GM23248 (cell line): ENCODE data around the gene TSSC4. TPM values are rescaled to one million over a fixed set of nuclear protein-coding genes. Genes with fewer than 3 reads are reported as not detected.

Source experiments
- DNase-seq: peaks from one replicate; pipeline ENCODE4 v3.0.0-alpha.2; 2015
- H2AFZ ChIP-seq: fragments of 200-600 bp; sonication (generic); 2 replicates; pipeline ENCODE4 v1.6.1; 2016; ENCODE audit warnings: antibody characterized with exemption
- H3F3A ChIP-seq: fragments of 200-600 bp; sonication (generic); 2 replicates; pipeline ENCODE4 v1.6.1; 2016; ENCODE audit warnings: mild to moderate bottlenecking, antibody characterized with exemption, mixed run types; ENCODE audit not compliant: insufficient read depth
- H3K27ac ChIP-seq: fragments of 200-600 bp; sonication (generic); 2 replicates; pipeline ENCODE4 v1.5.1; 2016; ENCODE audit warnings: mild to moderate bottlenecking
- H3K27me3 ChIP-seq: fragments of 200-600 bp; sonication (generic); replicated peaks from 2 replicates; pipeline ENCODE4 v1.6.1; 2016; ENCODE audit warnings: mild to moderate bottlenecking; ENCODE audit not compliant: insufficient read depth
- H3K36me3 ChIP-seq: fragments of 200-600 bp; sonication (generic); 2 replicates; pipeline ENCODE4 v1.6.1; 2016; ENCODE audit warnings: low read depth, mild to moderate bottlenecking
- H3K4me1 ChIP-seq: fragments of 200-600 bp; sonication (generic); 2 replicates; pipeline ENCODE4 v1.6.1; 2016; ENCODE audit warnings: mild to moderate bottlenecking; ENCODE audit not compliant: insufficient read depth
- H3K4me2 ChIP-seq: fragments of 200-600 bp; sonication (generic); one replicate; pipeline ENCODE4 v1.6.1; 2016; ENCODE audit warnings: mild to moderate bottlenecking; ENCODE audit not compliant: unreplicated experiment
- H3K4me3 ChIP-seq: fragments of 200-600 bp; sonication (generic); 2 replicates; pipeline ENCODE4 v1.5.1; 2016; ENCODE audit warnings: mild to moderate bottlenecking
- H3K79me2 ChIP-seq: fragments of 200-600 bp; sonication (generic); 2 replicates; pipeline ENCODE4 v1.6.1; 2016; ENCODE audit warnings: mild to moderate bottlenecking; ENCODE audit not compliant: insufficient read depth
- H3K9ac ChIP-seq: fragments of 200-600 bp; sonication (generic); 2 replicates; pipeline ENCODE4 v1.6.1; 2016; ENCODE audit warnings: mild to moderate bottlenecking
- H3K9me2 ChIP-seq: fragments of 200-600 bp; sonication (generic); 2 replicates; pipeline ENCODE4 v1.6.1; 2016; ENCODE audit warnings: mixed run types, mild to moderate bottlenecking, moderate library complexity; ENCODE audit not compliant: insufficient read depth
- H3K9me3 ChIP-seq: fragments of 200-600 bp; sonication (generic); one replicate; pipeline ENCODE4 v1.6.1; 2017; ENCODE audit warnings: low read depth
- H4K20me1 ChIP-seq: fragments of 200-600 bp; sonication (generic); 2 replicates; pipeline ENCODE4 v1.6.0; 2016; ENCODE audit not compliant: insufficient read depth
- EZH2 ChIP-seq: fragments of 200-600 bp; sonication (generic); IDR thresholded peaks from 2 replicates; pipeline ENCODE4 v1.6.1; 2018; ENCODE audit warnings: antibody characterized with exemption, mild to moderate bottlenecking; ENCODE audit not compliant: insufficient read depth, poor library complexity, severe bottlenecking
- EZH2phosphoT487 ChIP-seq: fragments of 200-600 bp; sonication (generic); IDR thresholded peaks from 2 replicates; pipeline ENCODE4 v1.6.1; 2018; ENCODE audit warnings: antibody characterized with exemption, moderate library complexity, mild to moderate bottlenecking, low read depth; ENCODE audit not compliant: insufficient read depth
- WGBS, 2 experiments: methylation state at CpG; one replicate each; pipeline ENCODE4 v1.1.6; 2015 to 2017; ENCODE audit warnings: low lambda C conversion rate in 2 of 2, low coverage in 1 of 2; ENCODE audit errors: missing lambda C conversion rate in 2 of 2; 5-methylcytosine and 5-hydroxymethylcytosine counted together
- in situ Hi-C: fragments of 300-500 bp; cut with MboI; formaldehyde crosslinking; loops from 2 replicates; pipeline ENCODE4 v1.15.0; 2020
- polyA plus RNA-seq: library from polyadenylated mRNA; unstranded; fragments of >200 nt; fragmentation: Nextera tagmentation; extraction: Ambion mirVana; gene quantifications from 2 replicates; pipeline ENCODE4 v1.2.1, GENCODE V29; 2016
- total RNA-seq: library from RNA; depleted of rRNA; stranded (reverse); fragments of >200 nt; shearing (Covaris generic); gene quantifications from 2 replicates; pipeline ENCODE4 v1.2.3, GENCODE V29; 2014

Gene TSSC4
- total and polyA plus RNA-seq, 2 experiments from 2014 or later, result 44.4 to 61.8 TPM

DNA sequence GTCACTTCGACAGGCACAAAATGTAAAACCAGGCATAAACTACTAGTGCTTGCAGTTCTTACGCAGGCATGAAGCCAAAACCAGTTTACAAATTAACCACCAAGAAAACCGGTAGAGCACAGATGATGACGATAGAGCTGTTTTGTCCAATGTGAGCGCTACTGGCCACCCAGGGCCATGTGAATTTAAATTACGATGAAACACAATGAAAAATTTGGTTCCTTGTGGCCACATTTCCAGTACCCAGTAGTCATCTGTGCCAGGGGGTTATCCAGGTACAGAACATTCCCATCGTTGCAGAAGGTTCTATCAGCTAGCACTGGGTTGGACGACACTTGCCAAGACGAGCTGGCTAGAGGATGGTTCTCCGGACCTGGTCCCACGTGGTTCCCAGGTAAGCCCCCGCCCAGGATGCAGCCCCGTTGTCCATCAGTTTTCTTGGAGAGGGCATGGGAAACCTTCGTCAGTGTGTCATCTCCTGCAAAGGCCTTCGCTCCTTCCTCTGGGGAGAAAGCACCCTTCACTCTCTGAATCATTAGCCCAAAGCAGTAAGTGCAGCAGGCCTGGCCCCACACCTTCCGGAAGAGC lies 24.5 kb upstream of the TSSC4 start:
- H2AFZ ChIP-seq, result no peak overlapping the region
- H3K4me3 ChIP-seq, result no peak overlapping the region
- 0 out of 2 replicates have a peak, but pooled peaks cover 5% of the 10 kb centered on the region for H3F3A ChIP-seq
- H3K4me1 ChIP-seq, result peaks cover 17% of the 10 kb centered on the region
- TF ChIP-seq EZH2, result no peak
- no peak for TF ChIP-seq EZH2phosphoT487
- no peaks in the 10 kb centered on the region for H3K9me2 ChIP-seq
- no peaks in the 10 kb centered on the region for H3K9me3 ChIP-seq
- no peaks in the 10 kb centered on the region for H3K36me3 ChIP-seq
- no peaks in the 10 kb centered on the region for H3K27me3 ChIP-seq
- no peak for DNase-seq
- H4K20me1 ChIP-seq, result no peaks in the 10 kb centered on the region; the same call in 1 of the 2 replicates
- peaks cover 40% of the 10 kb centered on the region for H3K79me2 ChIP-seq
- H3K27ac ChIP-seq, result no peak overlapping the region
- in situ Hi-C loops, result loop anchor here (10.0 kb wide), 1 partner anchor 61 kb away; no protein-coding TSS in a partner anchor
- WGBS, 2 experiments, result 77 to 79% methylated on average over 16 of the region's 16 CpGs
- H3K4me2 ChIP-seq, result no peak overlapping the region
- no peak overlapping the region for H3K9ac ChIP-seq

- Histone ChIP-seq H2AFZ (peak within 1 kb of the TSS; percentile 43; the same call in 1 of the 2 replicates), H3K9me2 (no peaks in the 10 kb centered on the region), H3K9ac (peak within 1 kb of the TSS; percentile 97), H3K4me1 (peaks cover 19% of the 10 kb centered on the region), H3K9me3 (no peaks in the 10 kb centered on the region), H3K36me3 (no peaks in the 10 kb centered on the region), H4K20me1 (no peaks in the 10 kb centered on the region; the same call in 1 of the 2 replicates), H3K4me2 (peak within 1 kb of the TSS; percentile 97), H3K4me3 (peak within 1 kb of the TSS; percentile 99), H3K27ac (peak within 1 kb of the TSS; percentile 89), H3F3A (0 out of 2 replicates have a peak, but pooled peaks cover 5% of the 10 kb centered on the region), H3K79me2 (peaks cover 49% of the 10 kb centered on the region), H3K27me3 (no peaks in the 10 kb centered on the region)
- DNase-seq, result peak; percentile 71
- 14 to 28% methylated on average over 12 to 24 of the region's 65 CpGs for WGBS, 2 experiments
- TF ChIP-seq EZH2phosphoT487, result no peak
- in situ Hi-C loops, result loop anchor here (10.0 kb wide), 1 partner anchor 62 kb away; no protein-coding TSS in a partner anchor
Measured at GRCh38 chr11:2376751-2377451, 23.6 kb upstream of the TSSC4 start, which contains the start of gene CD81. CD81 (plus strand) TSS chr11:2377310; CDS start chr11:2377550, 240 bp downstream.

DNA sequence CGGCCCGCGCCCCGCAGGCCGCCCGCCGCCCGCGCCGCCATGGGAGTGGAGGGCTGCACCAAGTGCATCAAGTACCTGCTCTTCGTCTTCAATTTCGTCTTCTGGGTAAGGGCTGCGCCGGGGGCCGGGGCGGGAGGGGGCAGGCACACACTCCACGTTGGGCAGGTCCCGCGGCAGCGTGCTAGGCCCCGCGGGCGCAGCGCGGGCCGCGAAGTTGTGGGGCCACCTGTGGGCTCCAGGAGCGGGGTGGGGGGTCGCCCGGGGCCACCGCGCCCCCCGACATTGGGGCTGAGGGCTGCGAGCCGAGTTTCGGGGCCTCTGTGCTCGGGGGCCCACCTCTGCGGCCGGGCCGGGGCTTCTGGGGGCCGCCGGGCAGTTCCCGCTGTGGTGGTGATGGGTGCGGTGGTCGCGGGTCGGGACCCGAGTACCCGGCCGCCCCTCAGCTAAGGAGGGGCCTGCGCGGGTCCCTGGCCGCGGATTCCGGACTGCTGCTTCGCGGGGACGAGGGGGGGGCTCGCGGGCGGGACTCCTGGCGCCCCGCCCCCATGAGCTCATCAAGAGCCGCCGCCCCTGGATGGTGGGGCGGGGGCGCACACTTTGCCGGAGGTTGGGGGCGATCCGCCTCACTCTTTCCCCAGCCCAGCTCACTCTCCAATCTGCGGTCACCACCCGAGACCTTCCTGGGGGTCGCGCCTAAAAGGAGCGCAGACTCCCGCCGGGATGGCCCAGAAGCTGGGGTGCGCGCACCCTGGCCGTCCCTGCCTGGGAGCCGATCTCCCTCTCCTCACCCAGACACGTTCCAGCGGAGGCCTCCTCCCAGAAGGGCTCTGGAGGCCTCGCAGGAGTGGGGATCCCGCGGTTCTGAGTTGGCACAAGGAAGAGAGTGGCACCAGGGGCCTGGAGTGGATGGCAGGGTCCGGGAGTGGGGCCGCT lies 22.8 kb upstream of the TSSC4 start:
- peaks cover 57% of the 10 kb centered on the region for H3K79me2 ChIP-seq
- peak overlapping the region; percentile 89 for H3K27ac ChIP-seq
- 0 out of 2 replicates have a peak, but pooled peaks cover 9% of the 10 kb centered on the region for H3F3A ChIP-seq
- peak overlapping the region; percentile 99 for H3K4me3 ChIP-seq
- peak overlapping the region; percentile 97 for H3K4me2 ChIP-seq
- H3K4me1 ChIP-seq, result peaks cover 21% of the 10 kb centered on the region
- 1% methylated on average over 34 to 62 of the region's 88 CpGs for WGBS, 2 experiments
- in situ Hi-C loops, result loop anchor here (10.0 kb wide), 1 partner anchor 63 kb away; no protein-coding TSS in a partner anchor
- H2AFZ ChIP-seq, result peak overlapping the region; percentile 43; the same call in 1 of the 2 replicates
- peak; percentile 86 for DNase-seq
- H3K9me2 ChIP-seq, result no peaks in the 10 kb centered on the region
- no peaks in the 10 kb centered on the region for H3K27me3 ChIP-seq
- TF ChIP-seq EZH2 (no peak), EZH2phosphoT487 (no peak)
- no peaks in the 10 kb centered on the region for H3K36me3 ChIP-seq
- H4K20me1 ChIP-seq, result no peaks in the 10 kb centered on the region; the same call in 1 of the 2 replicates
- no peaks in the 10 kb centered on the region for H3K9me3 ChIP-seq
- H3K9ac ChIP-seq, result peak overlapping the region; percentile 97
